HL-60/S4 treated with retinoic acid at 250 ng/mL for 4 days and 3 days (cell line): ENCODE measurements around the gene BBOX1.
"Not testable (repeated sequence)": the region's sequence is repeated elsewhere in the genome, so short reads cannot be mapped to it uniquely, and the experiment has no call there.

ENCODE experiments used
- in situ Hi-C: fragments of 300-500 bp; cut with MboI; formaldehyde crosslinking; loops from 2 replicates; pipeline ENCODE4 v1.7.0; 2022; ENCODE audit warnings: low sequenced_read_pairs

BBOX1 gene

DNA sequence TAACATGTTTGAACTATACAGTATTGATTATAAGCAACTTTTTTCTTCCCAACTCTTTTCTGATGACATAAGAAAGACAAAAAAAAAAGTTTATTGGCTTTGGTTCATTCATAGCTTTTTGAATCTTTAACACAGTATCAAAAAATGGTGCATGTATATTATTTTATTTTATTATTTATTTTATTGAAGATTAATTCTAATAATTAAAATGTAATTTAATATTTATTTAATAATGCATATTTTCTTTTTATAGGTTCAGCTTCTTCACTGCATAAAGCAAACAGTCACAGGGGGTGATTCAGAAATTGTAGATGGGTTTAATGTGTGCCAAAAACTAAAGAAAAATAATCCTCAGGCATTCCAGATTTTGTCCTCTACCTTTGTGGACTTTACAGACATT is 78.8 kb downstream of the BBOX1 start:
- in situ Hi-C loops, result no loop called here

DNA sequence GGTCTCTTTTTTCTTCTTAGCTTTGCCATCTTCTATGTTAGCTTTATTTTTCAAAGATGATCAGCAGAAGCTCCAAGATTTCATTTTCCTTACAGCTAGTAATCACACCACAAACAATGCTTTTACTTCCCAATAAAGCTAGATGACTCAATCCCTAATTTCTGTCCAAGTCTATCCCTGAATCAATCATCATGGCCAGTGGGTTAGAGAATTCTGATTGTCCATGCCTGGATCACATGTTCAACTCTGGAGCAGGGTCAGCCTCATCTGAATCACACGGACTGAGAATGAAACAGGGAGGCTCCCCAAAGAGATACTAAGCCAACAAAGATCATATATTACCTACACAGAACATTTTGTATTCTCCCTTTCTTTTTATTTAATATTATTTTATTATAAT is 79.6 kb downstream of the BBOX1 start:
- in situ Hi-C loops, result no loop called here

DNA sequence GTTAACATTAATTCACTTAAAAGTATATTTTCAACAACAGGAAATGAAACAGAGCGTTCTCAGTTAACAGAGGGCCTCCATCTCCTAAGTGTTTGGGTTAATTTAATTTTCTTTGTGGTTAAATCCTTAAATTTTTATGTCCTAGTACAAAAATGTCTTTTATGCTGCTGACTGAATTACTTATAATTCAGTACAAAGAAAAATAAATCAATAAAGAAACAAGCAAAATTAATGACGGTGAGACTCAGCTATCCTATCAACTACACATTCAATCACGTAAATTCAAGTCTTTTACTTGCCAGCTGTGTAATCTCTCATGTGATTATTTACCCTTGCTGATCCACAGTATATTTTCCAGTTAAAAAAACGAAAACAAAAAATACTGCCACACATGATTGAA is 81.4 kb downstream of the BBOX1 start:
- in situ Hi-C loops, result no loop called here

DNA sequence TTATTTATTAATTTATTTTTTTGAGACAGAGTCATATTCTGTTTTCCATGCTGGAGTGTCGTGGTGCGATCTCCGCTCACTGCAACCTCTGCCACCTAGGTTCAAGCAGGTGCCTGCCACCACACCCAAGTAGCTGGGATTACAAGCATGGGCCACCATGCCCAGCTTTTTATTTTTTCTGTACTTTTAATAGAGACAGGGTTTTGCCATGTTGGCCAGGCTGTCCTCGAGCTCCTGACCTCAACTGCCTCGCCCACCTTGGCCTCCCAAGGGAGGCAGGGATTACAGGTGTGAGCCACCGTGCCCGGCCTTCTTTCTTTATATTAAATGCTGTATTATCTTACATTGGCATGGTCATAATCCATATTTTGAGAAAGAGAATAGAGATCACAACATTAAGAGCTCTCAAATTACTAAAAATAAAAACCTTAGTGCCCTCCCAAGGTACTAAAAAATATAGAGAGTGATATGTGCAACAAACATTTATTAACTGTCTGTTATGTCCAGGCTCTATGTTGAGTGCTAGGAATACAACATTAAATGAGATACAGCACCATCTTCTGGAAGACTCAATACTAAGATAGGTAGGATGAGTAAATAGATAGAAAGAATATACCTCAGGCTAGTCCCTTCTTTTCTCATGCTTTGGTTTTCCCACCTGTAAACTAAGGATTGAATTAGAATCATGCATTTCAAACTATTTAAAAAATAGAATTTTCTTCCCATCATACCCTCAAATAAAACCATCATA is 84.1 kb downstream of the BBOX1 start:
- in situ Hi-C loops, result no loop called here

DNA sequence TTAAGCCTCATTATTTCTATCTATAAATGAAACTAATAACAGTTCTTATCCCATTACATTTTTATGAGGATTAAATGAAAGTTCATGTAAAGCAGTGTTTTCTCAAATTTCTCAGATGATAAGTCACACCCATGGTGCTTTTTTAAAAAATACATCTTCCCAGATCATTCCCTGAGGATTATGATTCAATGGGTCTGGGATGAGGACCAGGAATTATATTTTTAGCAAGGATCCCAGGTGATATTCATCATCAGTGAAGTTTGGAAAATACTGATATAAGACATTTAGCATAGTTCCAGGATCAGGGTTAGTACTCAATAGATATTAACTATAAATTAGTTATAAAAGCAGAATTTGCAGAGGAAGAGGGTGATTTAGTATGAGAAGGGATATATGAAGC is 89.1 kb downstream of the BBOX1 start:
- in situ Hi-C loops, result no loop called here

DNA sequence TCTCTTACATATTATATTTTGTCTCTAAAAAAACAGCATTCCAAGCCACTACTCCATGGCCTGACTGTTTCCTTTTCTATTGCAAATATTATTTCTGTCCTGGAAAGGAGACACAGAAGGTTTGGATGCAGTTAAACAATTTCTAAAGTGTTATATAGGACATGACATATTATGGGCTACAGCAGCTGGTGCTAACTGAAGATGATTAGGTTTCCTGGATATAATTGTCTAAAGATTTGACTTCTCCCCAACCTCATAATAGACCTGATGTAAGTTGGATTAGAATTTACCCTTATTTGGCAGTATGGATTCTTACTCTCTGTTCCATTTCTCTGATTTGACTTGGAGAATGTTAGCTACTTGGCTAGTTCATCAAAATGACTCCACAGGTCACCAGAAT is 90.2 kb downstream of the BBOX1 start:
- in situ Hi-C loops, result no loop called here

DNA sequence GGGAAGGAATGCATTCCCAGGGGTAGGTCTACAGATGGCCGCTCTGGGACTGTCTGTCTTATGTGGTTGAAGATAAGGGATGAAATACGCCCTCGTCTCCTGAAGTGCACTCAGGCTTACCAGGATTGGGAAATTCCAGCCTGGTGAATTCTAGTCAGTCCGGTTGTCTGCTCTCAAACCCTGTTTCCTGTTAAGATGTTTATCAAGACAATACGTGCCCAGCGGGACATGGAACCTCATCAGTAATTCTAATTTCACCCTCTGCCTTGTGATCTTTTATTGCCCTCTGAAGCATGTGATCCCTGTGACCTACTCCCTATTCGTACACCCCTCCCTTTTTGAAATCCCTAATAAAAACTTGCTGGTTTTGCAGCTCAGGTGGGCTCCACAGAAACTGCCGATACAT is 95.3 kb downstream of the BBOX1 start:
- in situ Hi-C loops, result not testable (repeated sequence)

DNA sequence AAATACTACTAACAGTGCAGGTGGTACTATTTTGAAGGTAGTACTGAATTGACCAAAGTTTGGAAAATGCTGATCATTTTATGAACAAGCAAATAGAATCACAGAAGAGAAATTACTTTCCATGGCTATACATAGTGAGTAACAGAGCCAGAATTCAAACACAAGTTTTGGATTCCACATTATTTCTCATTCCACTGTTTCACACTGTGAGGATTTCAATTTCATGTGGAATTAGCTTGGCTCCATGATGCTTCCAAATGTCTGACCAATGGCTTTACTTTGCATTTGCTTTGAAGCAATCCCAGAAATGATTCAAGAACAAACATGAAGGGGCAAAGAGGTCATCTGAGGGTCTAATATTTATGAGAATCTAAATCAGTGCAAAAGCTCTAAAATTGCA is 98.1 kb downstream of the BBOX1 start:
- in situ Hi-C loops, result no loop called here

DNA sequence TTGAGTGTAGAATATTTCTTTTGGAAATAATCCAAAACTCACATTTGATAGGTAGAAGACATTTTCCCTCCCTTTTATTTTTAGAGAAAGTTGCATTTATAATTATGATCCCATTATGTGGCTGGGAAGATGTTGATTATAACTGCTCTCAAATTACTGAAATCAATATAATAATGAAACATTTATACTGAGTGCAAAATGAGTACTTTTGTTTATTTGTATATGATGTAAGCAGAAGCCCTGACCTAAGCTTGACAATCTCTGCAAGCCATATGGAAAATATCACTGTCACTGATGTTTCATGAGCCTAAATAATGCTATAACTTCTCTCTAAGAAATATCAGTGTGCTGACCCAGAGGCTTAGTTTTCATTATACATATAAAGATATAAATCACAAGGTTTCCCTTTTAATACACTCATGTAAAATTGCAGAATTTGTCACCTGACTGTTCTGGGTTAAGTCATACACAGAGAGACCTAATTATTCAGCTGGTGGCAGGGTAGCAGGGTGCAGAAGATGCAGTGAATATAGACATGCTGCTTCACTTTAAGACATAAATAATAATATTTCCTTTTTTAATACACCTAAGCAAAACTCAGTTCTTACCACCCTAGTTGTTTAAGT is 99.2 kb downstream of the BBOX1 start:
- in situ Hi-C loops, result no loop called here

DNA sequence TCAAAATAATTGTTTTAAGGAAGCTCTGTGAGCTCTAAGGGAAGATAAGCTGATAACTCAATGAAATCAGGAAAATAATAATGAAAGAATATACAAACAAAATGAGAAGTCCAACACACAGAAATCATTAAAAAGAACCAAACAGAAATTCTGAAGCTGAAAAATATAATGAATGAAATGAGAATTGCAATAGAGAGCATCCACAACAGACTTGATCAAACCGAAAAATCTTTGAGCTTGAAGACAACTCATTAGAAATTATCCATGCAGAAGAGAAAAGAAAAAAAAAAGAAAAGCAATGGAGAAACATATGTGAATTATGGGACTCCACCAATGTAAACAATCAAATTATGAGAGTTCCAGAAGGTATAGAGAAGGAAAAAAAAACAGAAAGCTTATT is 101.0 kb downstream of the BBOX1 start:
- in situ Hi-C loops, result no loop called here

DNA sequence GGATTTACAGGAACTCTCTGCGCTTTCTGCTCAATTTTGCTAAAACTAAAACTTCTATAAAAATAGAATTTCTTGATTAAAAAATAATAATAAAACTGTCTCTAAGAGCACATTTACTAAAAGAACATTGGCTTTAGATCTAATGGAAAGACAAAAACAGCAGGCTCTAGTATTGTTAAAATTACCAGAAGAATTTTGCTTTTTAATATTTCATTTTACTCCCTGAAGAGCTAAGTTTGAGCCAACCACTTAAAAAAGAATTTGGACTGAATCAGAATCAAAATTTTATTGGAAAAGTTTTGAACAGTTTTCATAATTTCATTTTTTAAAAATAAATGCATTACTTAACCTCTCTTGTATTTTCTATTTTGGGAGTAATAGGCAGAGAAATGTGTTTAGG is 107.3 kb downstream of the BBOX1 start:
- in situ Hi-C loops, result no loop called here

DNA sequence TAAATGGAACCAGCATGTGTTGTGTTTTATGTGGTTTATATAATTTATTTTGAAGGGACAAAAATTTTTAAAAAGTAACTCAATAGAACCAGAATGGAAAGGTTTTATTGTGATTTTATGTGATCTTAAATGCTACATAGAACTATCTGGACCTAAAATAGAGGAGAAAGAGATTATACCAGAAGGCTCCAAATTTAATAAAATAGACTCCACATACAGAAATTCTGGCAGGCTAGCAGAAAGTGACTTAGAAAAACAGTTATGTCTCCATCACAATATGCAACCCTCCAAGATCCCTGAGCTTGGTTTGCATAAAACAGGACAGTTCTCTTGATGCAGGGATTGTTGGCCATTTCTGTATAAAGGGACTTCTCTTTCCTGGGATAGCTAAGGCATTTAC is 107.9 kb downstream of the BBOX1 start:
- in situ Hi-C loops, result no loop called here

DNA sequence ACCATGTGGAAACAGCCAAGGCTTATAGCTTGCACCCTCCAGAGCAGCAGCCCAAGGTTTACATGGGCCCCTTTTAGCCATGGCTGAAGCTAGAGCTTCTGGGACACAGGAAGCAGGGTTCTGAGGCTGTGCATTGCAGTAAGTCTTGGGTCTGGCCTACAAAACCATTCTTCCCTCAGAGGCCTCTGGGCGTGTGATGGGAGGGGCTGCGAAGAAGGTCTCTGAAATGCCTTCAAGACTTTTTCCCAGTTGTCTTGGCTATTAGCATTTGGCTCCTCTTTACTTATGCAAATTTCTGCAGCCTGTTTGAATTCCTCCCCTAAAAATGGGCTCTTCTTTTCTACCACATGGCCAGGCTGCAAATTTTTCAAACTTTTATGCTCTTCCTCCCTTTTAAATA is 109.5 kb downstream of the BBOX1 start:
- in situ Hi-C loops, result no loop called here

DNA sequence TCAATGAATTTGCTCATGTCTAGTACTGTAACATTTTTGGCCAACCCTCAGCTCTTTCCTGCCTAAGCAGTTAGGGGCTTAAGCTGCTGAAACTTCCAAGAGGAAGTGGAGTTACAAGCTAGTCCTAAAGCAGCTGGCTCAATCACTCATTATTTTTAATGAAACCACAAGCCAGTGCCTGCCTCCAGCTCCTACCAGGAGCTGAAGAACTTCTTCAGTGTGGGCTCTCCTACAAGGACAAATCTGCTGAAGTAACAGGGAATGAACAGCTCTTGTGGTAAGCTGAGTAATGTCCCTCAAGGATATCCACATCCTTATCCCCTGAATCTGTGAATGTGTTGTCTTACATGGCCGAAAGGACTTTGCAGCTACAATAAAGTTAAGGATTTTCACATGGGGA is 112.5 kb downstream of the BBOX1 start:
- in situ Hi-C loops, result no loop called here

DNA sequence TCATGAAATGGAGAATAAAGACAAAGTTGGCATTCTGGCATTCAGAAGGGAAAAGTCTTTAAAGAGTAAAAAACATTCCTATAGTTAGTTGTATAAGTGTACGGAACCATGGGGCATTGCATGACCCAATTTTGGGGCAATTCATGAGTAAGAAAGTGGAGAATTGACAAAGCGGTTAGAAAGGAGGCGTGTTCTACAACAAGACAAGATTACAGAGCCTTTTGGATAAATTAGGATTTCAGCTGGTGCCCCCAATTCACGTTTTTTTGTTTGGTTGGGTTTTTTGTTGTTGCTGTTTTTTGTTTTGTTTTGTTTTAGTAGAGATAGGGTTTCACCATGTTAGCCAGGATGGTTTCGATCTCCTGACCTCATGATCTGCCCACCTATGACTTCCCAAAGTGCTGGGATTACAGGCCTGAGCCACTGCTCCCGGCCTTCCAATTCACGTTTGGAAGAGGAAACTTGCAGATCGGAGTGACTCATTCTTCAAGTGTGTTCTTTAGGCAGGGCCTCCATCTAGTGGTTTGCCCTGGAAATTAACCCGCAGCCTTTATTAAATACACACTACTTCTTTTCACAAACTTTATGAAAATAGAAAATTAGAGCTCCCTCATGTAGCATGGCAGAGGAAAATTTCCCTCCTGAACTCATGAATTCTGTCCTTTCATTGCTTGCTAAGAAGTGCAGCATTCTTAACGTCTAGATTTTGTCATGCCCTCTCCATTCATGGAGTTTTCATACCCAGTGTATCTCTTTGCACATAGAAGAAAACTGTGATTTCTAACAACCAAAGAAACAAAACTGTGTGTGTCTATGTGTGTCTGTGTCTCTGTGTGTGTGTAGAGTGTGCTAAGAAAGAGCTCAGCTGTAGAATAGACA is 118.1 kb downstream of the BBOX1 start:
- in situ Hi-C loops, result no loop called here

DNA sequence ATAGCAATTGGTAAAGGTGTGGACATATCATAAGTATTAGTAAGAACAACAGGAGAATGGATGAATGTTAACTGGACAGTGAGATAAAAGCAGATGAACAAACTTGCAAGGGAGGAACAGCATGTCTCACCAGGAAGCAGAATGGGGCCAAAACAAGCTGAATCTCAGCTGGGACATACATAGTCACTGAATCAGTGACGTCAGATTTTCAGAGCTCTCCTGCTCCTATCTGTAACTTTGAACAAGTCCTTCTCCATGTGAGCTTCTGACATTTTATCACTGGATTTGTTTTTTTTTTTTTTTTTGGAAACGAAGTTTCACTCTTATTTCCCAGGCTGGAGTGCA is 118.7 kb downstream of the BBOX1 start:
- in situ Hi-C loops, result no loop called here

DNA sequence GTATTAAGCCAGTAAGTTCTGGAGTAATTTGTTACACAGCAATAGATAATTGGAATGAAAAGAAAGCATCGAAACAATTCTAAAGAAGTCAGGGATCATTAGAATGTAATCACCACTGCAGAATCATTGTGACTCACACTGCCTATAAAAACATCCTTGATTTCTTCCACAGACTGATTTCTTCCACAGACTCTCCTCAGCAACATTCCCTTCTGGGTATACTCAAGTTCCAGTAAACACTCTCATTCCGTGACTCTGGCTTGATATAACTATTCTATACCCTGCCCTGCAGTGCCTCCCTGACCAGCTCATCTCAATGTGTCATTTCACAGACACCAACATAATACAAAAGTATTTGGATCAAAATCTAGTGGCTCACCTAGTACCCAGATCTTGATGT is 120.5 kb downstream of the BBOX1 start:
- in situ Hi-C loops, result no loop called here

DNA sequence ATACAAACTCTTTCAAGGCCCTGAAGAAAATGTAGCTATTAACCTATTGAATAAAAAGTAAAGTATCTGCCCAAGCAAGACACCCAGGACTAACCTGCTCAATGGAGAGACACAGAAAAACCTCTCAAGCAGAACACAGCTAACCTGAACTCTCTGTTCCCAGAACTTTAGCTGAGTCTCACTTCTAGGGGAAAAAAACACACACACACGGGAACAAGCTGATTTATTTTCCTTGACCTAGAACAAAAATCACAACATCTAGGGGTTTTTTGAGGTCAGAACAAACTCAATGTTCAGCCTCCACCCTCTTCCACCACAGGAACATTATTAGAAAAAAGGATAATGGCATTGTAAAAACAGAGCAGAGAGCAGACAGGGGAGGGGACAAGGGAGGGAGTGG is 121.6 kb downstream of the BBOX1 start:
- in situ Hi-C loops, result no loop called here

DNA sequence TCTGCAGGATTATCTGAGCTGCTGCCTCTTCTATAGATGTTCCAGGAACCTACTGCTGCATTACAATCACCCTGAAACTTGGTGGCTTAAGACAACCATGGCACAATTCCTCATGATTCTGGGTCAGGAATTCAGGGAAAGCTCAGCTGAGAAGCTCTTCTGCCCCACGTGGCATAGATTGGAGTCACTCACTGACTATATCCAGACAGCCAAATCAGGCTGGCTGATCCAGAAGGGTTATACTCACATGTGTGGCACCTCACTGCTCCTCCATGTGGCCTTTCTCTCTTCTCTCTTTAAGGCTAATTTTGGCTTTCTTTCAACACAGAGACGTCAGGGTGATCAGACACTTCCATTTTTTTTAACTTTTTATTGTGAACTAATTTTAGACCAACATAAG is 125.5 kb downstream of the BBOX1 start:
- in situ Hi-C loops, result no loop called here

DNA sequence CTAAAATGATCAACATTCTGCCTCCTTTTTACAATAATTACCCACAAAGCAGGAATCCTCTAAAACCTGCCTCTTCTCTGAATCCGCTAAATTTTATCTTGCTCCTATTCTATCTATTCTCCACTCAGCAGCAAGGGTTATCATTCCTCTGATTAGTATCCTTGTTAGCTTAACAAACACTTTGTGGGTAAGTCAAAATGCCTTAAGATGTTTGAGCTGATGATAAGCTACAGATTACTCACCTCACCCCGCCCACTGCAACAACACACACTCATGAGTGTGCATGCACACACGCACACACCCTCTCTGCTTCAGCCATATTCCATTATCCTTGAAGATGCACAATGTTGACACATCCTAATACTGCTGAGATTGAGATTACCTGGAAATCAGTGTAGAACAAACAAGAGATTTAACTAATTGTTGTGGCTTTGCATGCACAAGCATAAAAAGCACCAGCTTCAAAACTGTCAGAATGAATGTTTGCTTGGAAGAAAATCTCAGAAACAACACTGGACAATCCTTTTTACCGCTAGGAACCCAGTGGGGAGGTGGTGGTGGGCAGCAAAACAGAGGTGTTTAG is 130.9 kb downstream of the BBOX1 start:
- in situ Hi-C loops, result no loop called here

DNA sequence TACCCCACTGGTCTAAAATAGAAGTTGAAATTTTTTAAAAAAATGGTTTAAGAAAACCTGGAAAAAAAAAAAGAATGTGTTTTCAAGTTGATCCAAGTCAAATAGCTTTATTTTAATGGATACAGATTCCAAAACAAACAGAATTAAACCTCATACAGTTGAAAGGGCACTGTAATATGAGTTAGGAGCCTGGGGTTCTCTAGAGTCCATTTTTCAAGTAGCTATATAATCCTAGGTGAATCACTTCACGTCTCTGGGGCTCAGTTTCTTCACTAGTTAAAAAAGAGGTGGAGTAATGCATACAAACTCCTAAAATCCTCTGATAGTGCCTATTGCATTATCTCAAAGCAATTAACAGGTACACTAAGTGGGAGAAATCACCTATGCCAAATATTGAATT is 132.9 kb downstream of the BBOX1 start:
- in situ Hi-C loops, result no loop called here

DNA sequence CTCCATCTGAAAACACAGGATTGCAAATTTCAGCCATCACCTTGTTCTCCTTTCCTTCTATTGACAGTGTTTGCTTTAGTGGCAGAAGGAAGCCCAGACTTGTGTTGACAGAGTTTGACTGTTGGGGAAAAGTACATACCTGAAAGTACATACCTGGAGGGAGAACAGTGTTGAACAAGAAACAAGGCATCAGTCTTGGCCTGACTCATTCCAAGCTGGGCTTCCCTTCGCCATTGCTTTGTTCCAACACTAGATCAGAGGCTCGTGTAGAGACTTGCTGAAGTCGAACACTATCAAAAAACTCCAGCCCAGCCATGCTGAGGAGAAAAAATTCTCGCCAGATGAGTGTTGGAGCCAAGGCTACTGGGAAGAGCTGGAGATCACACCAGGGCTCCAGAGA is 133.4 kb downstream of the BBOX1 start:
- in situ Hi-C loops, result no loop called here
